ENCODE measurements around the gene METAP1D.

DNA sequence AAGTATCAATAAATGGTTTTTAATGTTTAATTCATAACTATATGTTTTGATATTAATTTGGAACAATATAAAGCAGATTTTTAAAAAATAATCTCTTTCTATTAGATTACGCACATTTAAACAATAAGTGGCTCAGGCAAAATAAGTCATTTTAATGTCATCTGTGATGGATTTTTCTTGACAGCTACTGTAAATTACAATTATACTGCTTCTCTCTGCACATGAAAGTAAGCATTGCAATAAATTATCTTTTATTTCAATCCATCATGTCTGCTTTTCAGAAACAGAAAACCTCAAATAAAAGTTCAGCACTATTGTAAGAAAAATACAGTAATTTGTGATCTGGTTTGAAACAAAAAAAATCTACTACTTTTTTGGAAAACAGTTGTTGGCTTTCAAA, 74.5 kb downstream of the METAP1D start:
- TF ChIP-seq POLR2A (IDR thresholded peaks at IDR 0.05), result no peak
- TF ChIP-seq, protein P1, sequence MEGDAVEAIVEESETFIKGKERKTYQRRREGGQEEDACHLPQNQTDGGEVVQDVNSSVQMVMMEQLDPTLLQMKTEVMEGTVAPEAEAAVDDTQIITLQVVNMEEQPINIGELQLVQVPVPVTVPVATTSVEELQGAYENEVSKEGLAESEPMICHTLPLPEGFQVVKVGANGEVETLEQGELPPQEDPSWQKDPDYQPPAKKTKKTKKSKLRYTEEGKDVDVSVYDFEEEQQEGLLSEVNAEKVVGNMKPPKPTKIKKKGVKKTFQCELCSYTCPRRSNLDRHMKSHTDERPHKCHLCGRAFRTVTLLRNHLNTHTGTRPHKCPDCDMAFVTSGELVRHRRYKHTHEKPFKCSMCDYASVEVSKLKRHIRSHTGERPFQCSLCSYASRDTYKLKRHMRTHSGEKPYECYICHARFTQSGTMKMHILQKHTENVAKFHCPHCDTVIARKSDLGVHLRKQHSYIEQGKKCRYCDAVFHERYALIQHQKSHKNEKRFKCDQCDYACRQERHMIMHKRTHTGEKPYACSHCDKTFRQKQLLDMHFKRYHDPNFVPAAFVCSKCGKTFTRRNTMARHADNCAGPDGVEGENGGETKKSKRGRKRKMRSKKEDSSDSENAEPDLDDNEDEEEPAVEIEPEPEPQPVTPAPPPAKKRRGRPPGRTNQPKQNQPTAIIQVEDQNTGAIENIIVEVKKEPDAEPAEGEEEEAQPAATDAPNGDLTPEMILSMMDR (IDR thresholded peaks at IDR 0.05), result no peak
